Activated T-cell treated with anti-CD3 and anti-CD28 coated beads, Interleukin-2, amount 50 U/mL, for 4 hours (primary cell): ENCODE results near the gene BOLA2. TPM values are rescaled to one million over a fixed set of nuclear protein-coding genes. Genes with fewer than 3 reads are reported as not detected.
"Not testable (repeated sequence)": the region's sequence is repeated elsewhere in the genome, so short reads cannot be mapped to it uniquely, and the experiment has no call there.

ENCODE experiments used
- ATAC-seq, 2 donors: fragments of 200-7000 bp; cut with Tn5 transposase; one replicate each; pipeline ENCODE4 v1.10.0; 2021
- DNase-seq: peaks from one replicate; pipeline ENCODE4 v3.0.0-alpha.2; 2020
- H3K27me3 Mint-ChIP-seq: one replicate; pipeline ENCODE4 v1.8.0; 2021; ENCODE audit warnings: low read depth, mixed read lengths
- H3K36me3 Mint-ChIP-seq: one replicate; pipeline ENCODE4 v1.8.0; 2022; ENCODE audit warnings: mixed read lengths; ENCODE audit not compliant: insufficient read depth
- H3K4me1 Mint-ChIP-seq: one replicate; pipeline ENCODE4 v1.8.0; 2021; ENCODE audit warnings: low read depth, mixed read lengths
- H3K4me3 Mint-ChIP-seq: one replicate; pipeline ENCODE4 v1.8.0; 2021; ENCODE audit warnings: mild to moderate bottlenecking, moderate library complexity, mixed read lengths
- H3K9me3 Mint-ChIP-seq: one replicate; pipeline ENCODE4 v1.8.0; 2021; ENCODE audit warnings: mixed read lengths
- total RNA-seq, 3 donors: library from RNA; stranded (reverse); gene quantifications; one replicate each; pipeline ENCODE4 v1.2.1, GENCODE V29; 2021

BOLA2 gene
- total RNA-seq, 3 donors from 2014 or later: 12.4 to 15.4 (median 13.4) TPM

- not testable (repeated sequence) for H3K9me3 Mint-ChIP-seq, H3K4me1 Mint-ChIP-seq, DNase-seq, H3K4me3 Mint-ChIP-seq, H3K36me3 Mint-ChIP-seq, H3K27me3 Mint-ChIP-seq, ATAC-seq
Measured at GRCh38 chr16:29405249-29405648, 48.9 kb downstream of the BOLA2 start.

Other genes starting within 250 kb of the BOLA2 start
- under 1 TPM; 0.53 to 0.84 (median 0.55) TPM for gene NPIPB11, start 47.6 kb downstream of the BOLA2 start, total RNA-seq
- 10 to 100 TPM; 36.1 to 55.8 (median 49.0) TPM for gene SLX1B, start 182 bp upstream of the BOLA2 start, total RNA-seq
- gene SULT1A4, start 5.6 kb upstream of the BOLA2 start, total RNA-seq: 1 to 10 TPM in 2 of 3 donors, under 1 TPM in 1; 0.57 to 1.6 (median 1.3) TPM
- gene NPIPB12, start 52.1 kb upstream of the BOLA2 start, total RNA-seq: 10 to 100 TPM; 38.6 to 55.5 (median 51.8) TPM
- 10 to 100 TPM; 37.5 to 41.0 (median 39.9) TPM for gene SPN, start 208.9 kb upstream of the BOLA2 start, total RNA-seq
- 1 to 10 TPM; 1.9 to 3.0 (median 2.1) TPM for gene QPRT, start 224.8 kb upstream of the BOLA2 start, total RNA-seq